ENCODE results near the gene MLLT10. TPM values are rescaled to one million over a fixed set of nuclear protein-coding genes. Genes with fewer than 3 reads are reported as not detected.

The MLLT10 gene
- total RNA-seq, 1 donor from 2014 or later, result 43.9 TPM

GRCh38 chr10:21677551-21677950 is 143.5 kb downstream of the MLLT10 start:
- no peak overlapping the region for H3K27ac Mint-ChIP-seq (ENCODE audit: unreplicated experiment)
- no peak for DNase-seq (ENCODE audit: extremely low spot score, unreplicated experiment)
- peaks cover 21% of the 10 kb centered on the region for H3K36me3 Mint-ChIP-seq (ENCODE audit: unreplicated experiment)
- no peak for TF ChIP-seq CTCF (IDR thresholded peaks at IDR 0.05)
- no peak overlapping the region for H3K4me3 Mint-ChIP-seq (ENCODE audit: unreplicated experiment)
- H3K27me3 Mint-ChIP-seq (ENCODE audit: unreplicated experiment), result no peaks in the 10 kb centered on the region
- H3K9me3 Mint-ChIP-seq (ENCODE audit: unreplicated experiment), result no peaks in the 10 kb centered on the region
- H3K4me1 Mint-ChIP-seq (ENCODE audit: unreplicated experiment), result peaks cover 6% of the 10 kb centered on the region

GRCh38 chr10:21681156-21681555 is 147.1 kb downstream of the MLLT10 start:
- H3K9me3 Mint-ChIP-seq (ENCODE audit: unreplicated experiment), result peaks cover 8% of the 10 kb centered on the region

GRCh38 chr10:21687266-21688008 is 153.4 kb downstream of the MLLT10 start:
- Mint-ChIP-seq H3K27me3 (ENCODE audit: unreplicated experiment) (no peaks in the 10 kb centered on the region), H3K4me3 (ENCODE audit: unreplicated experiment) (no peak overlapping the region), H3K36me3 (ENCODE audit: unreplicated experiment) (peaks cover 23% of the 10 kb centered on the region), H3K9me3 (ENCODE audit: unreplicated experiment) (peaks cover 8% of the 10 kb centered on the region), H3K4me1 (ENCODE audit: unreplicated experiment) (peaks cover 12% of the 10 kb centered on the region), H3K27ac (ENCODE audit: unreplicated experiment) (peak overlapping the region; percentile 61)
- no peak for TF ChIP-seq CTCF (IDR thresholded peaks at IDR 0.05)
- no peak for DNase-seq (ENCODE audit: extremely low spot score, unreplicated experiment)

More at GRCh38 chr10:21681156-21681555, 147.1 kb downstream of the MLLT10 start:
- no peak for TF ChIP-seq CTCF (IDR thresholded peaks at IDR 0.05)
- Mint-ChIP-seq H3K27ac (ENCODE audit: unreplicated experiment) (no peak overlapping the region), H3K4me3 (ENCODE audit: unreplicated experiment) (no peak overlapping the region), H3K36me3 (ENCODE audit: unreplicated experiment) (peaks cover 17% of the 10 kb centered on the region), H3K27me3 (ENCODE audit: unreplicated experiment) (no peaks in the 10 kb centered on the region), H3K4me1 (ENCODE audit: unreplicated experiment) (peaks cover 5% of the 10 kb centered on the region)
- no peak for DNase-seq (ENCODE audit: extremely low spot score, unreplicated experiment)

- H3K27me3 Mint-ChIP-seq (ENCODE audit: unreplicated experiment), result no peaks in the 10 kb centered on the region
- DNase-seq (ENCODE audit: extremely low spot score, unreplicated experiment), result no peak
- peak overlapping the region; percentile 61 for H3K27ac Mint-ChIP-seq (ENCODE audit: unreplicated experiment)
- H3K9me3 Mint-ChIP-seq (ENCODE audit: unreplicated experiment), result peaks cover 8% of the 10 kb centered on the region
- peaks cover 25% of the 10 kb centered on the region for H3K36me3 Mint-ChIP-seq (ENCODE audit: unreplicated experiment)
- H3K4me3 Mint-ChIP-seq (ENCODE audit: unreplicated experiment), result no peak overlapping the region
- H3K4me1 Mint-ChIP-seq (ENCODE audit: unreplicated experiment), result peaks cover 14% of the 10 kb centered on the region
- TF ChIP-seq CTCF (IDR thresholded peaks at IDR 0.05), result no peak
These were observed 153.9 kb downstream of the MLLT10 start for GRCh38 chr10:21688009-21688332.

GRCh38 chr10:21688870-21689269 is 154.8 kb downstream of the MLLT10 start:
- no peak overlapping the region for H3K27ac Mint-ChIP-seq (ENCODE audit: unreplicated experiment)
- peaks cover 30% of the 10 kb centered on the region for H3K36me3 Mint-ChIP-seq (ENCODE audit: unreplicated experiment)

More at GRCh38 chr10:21688870-21689269, 154.8 kb downstream of the MLLT10 start:
- Mint-ChIP-seq H3K4me1 (ENCODE audit: unreplicated experiment) (peaks cover 18% of the 10 kb centered on the region), H3K9me3 (ENCODE audit: unreplicated experiment) (peaks cover 8% of the 10 kb centered on the region), H3K27me3 (ENCODE audit: unreplicated experiment) (no peaks in the 10 kb centered on the region), H3K4me3 (ENCODE audit: unreplicated experiment) (no peak overlapping the region)
- no peak for TF ChIP-seq CTCF (IDR thresholded peaks at IDR 0.05)
- DNase-seq (ENCODE audit: extremely low spot score, unreplicated experiment), result no peak

Measured in osteocyte (in vitro differentiated cells).